GM19025 (cell line): ENCODE results near the gene KMO.
A peak's percentile ranks its signal among the peaks of the same experiment; 100 is the strongest.

Experiments
- ATAC-seq: cut with Tn5 transposase; IDR thresholded peaks from one replicate; pipeline ENCODE4 v1.9.1; 2021; ENCODE audit warnings: mild to moderate bottlenecking, low read depth, moderate library complexity; ENCODE audit not compliant: unreplicated experiment

The KMO gene

DNA sequence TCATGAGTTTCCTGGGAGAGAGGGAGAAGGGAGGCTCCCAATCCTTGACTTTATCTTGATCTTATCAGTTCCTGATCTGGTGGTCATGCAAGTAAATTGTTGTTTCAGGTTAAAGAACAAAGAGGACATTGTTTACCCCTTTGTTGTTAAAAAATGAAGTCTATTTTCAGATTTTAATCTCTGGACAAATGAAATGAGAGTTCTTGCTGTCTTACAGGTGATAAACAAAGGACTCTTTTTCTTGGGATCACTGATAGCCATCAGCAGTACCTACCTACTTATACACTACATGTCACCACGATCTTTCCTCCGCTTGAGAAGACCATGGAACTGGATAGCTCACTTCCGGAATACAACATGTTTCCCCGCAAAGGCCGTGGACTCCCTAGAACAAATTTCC lies 59.6 kb downstream of the KMO start:
- no peak for ATAC-seq

DNA sequence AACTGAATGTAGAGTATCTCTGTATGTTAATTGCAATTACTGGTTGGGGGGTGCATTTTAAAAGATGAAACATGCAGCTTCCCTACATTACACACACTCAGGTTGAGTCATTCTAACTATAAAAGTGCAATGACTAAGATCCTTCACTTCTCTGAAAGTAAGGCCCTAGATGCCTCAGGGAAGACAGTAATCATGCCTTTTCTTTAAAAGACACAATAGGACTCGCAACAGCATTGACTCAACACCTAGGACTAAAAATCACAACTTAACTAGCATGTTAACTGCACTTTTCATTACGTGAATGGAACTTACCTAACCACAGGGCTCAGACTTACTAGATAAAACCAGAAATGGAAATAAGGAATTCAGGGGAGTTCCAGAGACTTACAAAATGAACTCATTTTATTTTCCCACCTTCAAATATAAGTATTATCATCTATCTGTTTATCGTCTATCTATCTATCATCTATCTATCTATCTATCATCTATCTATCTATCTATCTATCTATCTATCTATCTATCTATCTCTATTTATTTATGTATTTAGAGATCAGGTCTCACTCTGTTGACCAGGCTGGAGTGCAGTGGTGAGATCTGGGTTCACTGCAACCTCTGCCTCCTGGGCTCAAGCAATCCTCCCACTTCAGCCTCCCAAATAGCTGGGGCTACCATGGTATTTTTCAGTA lies 60.2 kb downstream of the KMO start:
- ATAC-seq = peak; percentile 53

DNA sequence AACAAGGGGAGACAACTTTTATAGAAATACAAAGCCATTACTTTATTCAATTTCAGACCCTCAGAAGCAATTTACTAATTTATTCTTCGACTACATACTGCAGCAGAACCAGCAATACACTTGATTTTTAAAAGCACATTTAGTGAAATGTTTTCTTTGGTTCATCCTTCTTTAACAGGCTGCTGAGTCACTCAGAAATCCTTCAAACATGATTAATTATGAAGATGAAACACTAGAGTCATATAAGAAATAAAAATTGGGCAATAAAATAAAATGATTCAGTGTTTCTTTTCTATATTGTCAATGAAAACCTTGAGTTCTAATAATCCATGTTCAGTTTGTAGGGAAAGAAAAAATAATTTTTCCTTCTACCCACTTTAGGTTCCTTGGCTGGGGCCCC lies 61.0 kb downstream of the KMO start:
- ATAC-seq = no peak

DNA sequence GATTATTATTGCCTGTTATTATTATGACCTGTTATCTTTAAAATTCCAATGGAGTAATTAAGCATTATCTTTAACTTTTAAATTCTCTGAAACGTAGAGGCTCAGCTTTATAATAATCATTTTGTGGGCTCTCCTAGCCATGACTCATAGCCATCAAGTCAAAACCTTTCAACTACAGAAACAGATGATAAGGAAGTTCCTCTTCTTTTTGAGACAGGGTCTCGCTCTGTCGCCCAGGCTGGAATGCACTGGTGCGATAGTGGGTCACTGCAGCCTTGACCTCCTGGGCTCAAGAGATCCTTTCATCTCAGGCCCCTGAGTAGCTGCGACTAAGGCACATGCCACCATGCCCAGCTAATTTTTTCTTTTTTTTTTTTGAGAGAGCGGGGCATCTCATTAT lies 64.5 kb downstream of the KMO start:
- ATAC-seq = no peak

DNA sequence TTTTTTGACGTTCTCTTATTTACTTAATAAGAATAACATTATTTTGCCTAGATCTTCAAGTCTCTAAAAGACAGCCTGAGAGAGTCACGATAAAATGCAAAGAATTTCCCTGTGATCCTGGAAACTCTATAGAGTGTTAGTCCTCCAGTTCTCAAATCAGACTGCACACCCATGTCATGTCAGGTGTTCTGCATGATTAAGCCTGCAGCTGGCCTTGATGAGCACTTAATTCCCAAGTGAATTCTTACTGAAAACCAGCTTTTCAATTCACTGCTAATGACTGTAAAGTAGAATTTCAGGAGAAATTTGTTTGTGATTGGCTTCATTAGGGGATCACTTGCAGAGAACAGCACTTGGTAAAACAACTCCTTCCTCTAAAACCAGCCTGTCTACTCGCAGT lies 66.1 kb downstream of the KMO start:
- no peak for ATAC-seq

DNA sequence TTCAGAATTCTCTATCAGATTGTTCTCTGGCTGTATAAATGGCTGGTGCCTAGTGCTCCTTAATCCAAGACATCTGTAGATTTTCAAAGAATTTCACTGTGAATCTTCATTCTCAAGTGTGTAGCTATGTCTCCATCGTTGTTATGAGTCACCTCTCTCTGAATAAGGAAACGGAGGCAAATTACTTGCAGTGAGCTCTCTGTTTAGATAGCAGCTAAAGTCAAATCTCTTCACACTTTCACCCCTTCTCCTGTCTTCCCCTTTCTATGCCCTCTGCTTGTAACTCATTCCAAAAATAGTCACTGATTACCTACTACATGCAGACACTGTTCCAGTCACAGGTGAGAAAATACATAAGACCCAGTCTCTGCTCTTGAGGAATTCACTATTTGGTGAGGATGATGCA lies 68.3 kb downstream of the KMO start:
- ATAC-seq = peak; percentile 88

DNA sequence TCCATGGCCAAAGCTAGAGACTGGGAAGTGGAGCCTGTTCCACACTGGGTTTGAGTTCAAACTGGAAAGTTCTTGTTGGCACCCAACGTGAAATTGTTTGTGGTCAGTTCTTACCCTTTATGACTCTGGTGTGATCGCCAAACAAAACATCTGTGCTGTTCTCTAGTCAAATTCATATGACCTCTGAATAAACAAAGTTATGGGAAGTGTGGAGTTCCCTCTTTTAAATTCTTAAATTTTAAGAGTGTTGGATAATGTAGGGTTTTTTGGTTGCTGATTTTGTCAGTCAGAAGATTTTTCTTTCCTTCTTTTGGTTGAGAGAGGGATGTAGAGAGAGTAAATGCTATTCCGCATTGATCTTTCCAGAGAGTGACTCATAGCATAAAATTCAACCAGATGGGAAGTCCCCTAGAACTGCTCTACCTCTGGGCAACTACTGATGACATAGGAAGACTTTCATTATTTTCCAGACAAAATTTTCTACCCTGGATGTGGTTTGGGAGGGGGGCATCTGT lies 71.6 kb downstream of the KMO start:
- no peak for ATAC-seq

DNA sequence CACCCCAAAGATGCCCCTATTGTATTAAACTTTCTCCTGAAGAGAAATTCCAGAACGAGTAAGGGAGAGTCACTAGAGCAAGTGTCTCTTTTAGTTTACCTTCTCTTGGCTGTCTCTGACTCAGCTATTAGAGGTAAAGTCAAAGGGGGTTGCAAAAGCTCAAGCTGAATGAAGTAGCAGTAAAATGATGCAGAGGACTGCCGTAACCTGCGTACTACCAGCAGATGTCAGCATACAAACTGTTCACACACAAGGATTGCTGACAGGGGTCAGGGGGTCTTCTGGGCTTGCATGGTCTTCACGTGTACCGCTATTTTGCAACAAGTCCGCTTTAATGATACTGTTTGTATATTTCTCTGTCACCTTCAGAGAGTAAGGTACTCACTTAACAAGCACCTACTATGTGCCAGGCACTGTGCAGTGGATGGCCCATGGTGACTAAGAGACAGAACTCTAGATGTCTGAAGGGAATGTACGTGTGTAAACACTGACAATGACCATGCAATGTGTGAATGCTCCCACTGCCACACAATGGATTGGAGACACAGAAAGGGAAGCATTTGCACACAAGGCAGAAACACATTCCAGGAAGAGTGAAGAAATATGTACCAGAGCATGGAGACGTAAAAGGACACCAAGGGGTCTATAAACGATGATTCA lies 73.1 kb downstream of the KMO start:
- ATAC-seq = no peak

DNA sequence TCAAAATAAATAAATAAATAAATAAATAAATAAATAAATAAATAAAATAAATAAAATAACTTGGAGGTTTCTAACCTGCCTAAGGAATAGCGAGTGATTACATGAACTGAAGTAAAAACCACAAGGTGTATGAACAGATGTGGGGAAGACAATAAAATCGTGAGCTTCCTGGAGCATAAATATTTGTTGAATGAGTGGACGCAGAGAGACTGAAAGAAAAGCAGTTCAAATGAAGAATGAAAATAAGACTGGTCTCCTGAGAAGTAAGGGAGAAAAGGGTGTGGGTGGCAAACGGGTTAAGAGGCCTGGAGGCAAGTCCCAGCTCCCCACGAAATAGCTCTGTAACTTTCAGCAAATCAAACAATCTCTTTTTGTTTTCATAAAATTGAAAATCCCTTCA lies 74.4 kb downstream of the KMO start:
- no peak for ATAC-seq

DNA sequence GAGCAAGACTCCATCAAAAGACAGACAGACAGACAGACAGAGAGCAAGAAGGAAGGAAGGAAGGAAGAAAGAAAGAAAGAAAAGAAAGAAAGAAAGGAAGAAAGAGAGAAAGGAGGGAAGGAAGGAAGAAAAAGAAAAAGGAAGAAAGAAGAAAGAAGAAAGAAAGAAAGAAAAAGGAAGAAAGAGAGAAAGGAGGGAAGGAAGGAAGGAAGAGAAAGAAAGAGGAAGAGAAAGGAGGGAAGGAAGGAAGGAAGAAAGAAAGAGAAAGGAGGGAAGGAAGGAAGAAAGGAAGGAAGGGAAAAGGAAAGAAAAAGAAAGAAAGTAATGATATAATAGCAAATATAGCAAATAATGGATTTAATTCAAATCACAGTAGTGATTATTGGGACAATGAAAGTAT lies 75.3 kb downstream of the KMO start:
- ATAC-seq = no peak

DNA sequence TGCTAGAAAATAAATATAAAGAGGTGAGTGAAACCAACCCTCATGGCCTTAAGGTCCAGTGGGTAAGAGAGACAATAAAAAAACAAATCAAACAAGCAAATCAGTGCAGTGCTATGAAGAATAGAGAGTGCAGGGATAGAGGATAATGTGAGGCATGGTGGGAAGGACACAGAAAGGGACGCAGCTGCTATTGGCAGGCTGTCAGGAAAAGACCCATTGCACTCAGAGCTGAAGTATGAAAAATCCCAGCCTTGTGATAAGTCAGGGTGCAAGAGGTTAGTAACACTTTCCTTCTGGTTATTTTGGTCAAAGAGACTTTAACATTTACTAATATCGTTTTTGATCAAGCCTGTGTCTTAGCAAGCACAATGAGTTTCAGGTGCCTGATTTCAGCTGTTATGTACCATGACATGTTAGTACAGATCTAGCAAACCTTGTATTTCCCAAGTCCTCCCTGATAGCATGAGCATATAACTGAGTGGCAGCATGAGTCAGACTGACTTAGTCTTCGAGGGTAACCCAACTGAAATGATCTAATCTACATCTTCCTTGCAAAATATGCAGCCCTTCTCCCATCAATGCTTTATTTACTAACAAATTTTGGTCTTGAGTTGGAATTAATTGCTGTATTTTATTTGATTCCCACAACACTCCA lies 76.3 kb downstream of the KMO start:
- no peak for ATAC-seq

DNA sequence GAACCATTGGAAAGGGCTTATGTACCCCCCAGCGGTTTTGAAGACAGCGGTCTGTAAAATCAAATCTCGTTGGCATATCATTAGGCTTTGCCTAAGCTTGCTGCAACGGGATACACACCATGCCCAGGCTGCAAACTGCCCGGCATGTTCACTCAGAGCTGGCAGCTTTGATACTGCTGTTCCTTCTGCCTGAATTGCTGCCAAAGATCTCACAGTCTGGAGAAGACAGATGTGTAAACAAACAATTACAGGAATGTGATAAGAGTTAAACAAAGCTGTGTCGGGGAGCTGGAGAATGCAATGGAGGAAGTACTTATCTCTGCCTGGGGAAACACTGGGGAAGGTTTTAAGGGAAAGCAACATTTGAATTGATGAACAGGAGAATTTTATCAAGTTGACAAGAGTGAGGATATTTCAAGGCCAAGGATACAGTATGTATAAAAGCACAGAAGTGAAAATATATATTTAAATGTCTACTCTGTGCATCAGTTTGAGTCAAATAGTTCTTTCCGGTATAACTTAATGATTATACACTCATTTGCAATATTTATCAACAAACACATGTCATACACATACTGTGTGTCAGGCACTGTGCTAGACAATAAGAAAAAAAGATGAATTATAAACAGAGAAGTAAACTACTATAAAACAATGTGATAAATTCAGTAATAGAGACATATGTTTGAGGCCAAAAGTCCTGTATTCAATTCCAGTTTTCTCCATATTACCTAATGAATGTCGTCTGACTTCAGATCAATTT lies 78.1 kb downstream of the KMO start:
- ATAC-seq = no peak

DNA sequence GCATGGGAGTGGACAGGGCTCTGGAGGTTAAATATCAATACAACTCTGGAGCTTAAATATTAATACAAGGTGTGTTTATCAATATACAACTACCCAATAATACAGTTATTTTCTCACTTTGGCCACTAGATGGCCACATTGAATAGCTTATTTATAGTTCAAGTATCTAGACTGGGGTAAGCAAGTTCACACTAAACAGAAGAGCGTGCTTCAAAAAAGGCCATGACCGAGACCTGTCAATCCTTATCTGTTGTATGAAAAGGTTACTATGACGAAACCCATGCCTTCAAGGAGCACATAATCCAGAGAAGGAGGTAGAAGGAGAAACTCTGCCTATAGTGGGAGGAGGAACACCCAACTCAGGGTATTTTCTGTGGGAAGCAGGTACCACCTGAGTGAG lies 78.9 kb downstream of the KMO start:
- ATAC-seq = peak; percentile 96

DNA sequence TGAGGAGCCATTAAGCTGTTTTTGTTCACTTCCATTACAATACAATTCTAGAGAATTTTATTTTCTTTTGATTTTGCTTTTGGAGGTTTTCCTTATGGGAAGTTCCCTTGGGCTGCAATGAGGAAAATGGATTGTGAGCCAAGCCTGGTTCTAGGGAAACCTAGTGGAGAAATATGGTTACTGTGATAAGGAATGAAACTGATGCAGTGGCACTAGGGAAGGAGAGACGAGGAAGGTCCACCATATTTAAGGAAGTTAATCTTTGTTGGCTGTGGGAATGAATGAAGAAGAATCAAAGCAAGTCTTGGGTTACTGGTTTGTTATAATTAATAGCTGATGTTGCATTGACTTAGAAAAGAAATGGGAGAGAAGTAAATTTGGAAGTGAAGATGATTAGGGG lies 79.6 kb downstream of the KMO start:
- ATAC-seq = no peak

DNA sequence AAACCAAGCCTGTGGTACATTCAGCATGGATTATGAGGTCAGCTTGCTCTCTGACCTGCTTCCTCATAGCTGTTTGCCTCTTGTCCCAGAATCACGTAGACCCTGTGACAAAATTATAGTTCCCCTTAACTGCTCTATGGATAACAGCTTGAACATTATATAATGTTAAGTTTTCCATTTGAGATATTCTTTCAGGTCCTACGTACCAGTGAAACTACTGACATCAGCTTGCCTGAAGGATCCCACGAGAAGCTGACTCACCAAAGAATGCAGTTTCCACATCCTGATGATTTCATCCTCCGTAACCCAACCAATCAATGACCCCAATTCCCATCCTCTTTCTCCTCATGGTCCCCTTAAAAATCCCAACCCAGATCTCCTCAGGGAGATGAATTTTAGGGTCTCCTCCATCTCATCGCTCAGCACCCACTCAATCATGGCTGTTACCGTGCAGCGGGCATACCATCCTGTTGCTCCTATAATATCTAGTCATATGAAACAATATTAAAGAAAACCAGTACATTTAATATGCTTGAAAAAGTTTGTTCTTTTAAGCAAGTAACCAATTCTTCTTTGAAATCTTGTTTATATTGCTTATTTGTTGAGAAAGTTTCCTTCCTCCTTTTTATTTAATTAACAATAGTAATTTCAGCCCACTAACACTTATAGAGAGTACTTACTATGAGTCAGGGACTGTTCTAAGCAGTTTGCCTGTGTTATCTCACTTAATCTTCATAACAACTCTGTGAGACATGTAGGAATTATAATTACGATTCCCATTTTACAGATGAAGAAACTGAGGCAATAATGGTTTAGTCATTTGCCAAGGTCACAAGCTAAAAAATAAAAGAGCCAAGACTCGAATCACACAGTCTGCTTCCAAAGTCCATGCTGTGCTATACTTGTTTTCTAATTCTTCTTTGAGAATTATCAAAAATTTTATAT lies 80.6 kb downstream of the KMO start:
- no peak for ATAC-seq

DNA sequence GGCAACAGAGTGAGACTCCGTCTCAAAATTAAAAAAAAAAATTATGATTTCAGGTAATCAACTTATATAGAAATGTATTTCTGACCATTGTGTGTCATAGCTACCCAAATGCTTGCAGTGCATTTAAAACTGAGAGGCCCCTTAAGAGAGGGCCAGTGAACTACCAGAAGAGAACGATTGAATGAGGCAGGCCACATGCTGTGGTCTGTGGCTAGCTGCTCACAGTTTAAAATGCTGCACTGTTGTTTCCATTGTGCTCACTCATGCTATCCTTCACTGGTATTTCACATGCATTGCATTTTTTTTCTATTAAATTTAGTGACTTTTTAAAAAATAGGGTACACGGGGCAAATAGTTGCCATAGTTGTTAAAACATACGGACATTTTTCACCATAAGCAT lies 82.0 kb downstream of the KMO start:
- ATAC-seq = no peak

DNA sequence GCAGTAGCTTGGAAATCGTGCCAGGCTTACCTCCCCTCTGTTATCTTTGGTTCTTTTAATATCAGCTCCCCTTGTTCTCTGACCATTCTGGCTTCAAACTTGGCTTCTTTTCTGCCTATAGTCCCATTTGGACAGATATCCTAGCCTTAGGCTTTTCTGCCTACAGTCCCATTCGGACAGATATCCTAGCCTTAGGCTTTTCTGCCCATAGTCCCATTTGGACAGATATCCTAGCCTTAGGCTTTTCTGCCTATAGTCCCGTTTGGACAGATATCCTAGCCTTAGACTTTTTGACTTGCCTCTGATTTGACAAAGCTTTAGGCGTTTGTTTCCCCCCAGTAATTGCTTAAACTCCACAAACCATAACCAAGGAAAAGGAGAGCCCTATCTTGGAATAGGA lies 82.4 kb downstream of the KMO start:
- ATAC-seq = no peak

DNA sequence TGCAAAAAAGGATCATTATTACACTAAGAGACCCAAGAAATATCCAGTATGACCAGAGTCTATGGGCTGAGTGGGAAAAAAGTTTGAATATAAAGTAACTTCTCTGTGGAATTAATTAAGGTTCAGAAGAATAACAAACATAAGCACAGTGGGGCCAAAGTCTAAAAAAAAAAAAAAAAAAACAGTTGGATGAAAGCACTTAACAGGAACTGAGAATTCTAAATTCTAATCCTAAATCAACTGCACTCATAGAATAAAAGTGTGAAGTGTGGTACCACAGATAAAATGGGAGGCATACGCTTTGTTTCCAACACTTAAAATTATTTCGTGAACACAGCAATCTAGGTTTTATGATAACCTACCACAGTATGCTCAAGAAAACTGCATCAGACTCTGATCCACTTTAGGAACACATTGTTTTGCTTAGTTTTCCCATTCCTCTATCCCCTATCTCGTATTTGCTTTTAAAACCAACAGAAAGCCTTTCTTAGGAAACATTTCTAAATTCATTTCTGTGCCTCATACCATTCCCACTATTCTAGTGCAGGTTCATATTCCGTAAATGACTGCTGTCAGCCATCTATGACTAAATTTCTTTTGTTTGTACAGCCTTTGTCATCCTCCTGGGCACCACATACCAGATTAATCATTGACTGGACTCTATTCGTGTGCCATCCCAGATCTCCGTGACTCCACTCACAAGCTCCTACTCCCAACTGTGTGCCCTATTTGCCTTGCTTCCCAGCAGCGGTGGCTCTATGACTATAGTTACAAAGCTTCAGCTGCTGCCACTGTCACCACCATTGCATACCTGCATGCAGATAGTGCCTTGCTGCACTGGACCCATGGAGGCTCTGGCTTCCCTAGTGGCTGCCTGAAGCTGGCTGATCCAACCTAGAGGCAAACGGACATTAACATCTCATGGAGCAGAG lies 83.1 kb downstream of the KMO start:
- ATAC-seq = no peak

DNA sequence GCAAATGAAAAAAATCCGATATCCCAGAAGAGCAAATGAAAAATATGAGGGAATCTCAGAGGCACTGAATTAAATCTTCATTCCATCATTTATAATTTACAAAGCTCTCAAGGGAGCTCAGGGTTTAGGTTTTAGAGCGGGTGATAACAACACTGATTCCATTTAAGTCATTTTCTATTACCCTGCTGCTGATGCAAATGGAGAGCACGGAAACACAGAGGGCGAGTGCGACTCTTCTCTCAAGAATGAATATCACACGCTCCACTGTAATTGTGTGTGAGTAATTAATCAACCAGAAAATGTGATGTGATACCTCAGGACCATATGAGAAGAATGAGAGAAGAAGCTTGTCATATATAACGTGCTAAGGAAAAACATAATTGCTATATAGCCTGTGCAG lies 85.2 kb downstream of the KMO start:
- no peak for ATAC-seq
